Activated CD8-positive, alpha-beta memory T cell treated with anti-CD3 and anti-CD28 coated beads, Interleukin-2, amount 10 ng/mL, durations not matched to agents 7 days and 5 days (primary cell): ENCODE results near the gene CA10. TPM values are rescaled to one million over a fixed set of nuclear protein-coding genes. Genes with fewer than 3 reads are reported as not detected.

Source experiments
- ATAC-seq: fragments of 150-1000 bp; cut with Tn5 transposase; one replicate; pipeline ENCODE4 v1.10.0; 2021; ENCODE audit warnings: moderate library complexity
- CTCF ChIA-PET: fragments of 350-600 bp; sonication (Branson Sonifier 250); formaldehyde crosslinking; loops from one replicate; lab custom pipeline; 2021; ENCODE audit warnings: antibody characterized with exemption; lab: Charles Lee
- DNase-seq: peaks from one replicate; pipeline ENCODE4 v3.0.0-alpha.2; 2020
- H3K27ac Mint-ChIP-seq: one replicate; pipeline ENCODE4 v1.8.0; 2021; ENCODE audit warnings: mild to moderate bottlenecking, mixed read lengths
- H3K27me3 Mint-ChIP-seq: one replicate; pipeline ENCODE4 v1.8.0; 2021; ENCODE audit warnings: mixed read lengths
- H3K36me3 Mint-ChIP-seq: one replicate; pipeline ENCODE4 v1.8.0; 2021; ENCODE audit warnings: mild to moderate bottlenecking, mixed read lengths
- H3K4me1 Mint-ChIP-seq: one replicate; pipeline ENCODE4 v1.8.0; 2021; ENCODE audit warnings: mixed read lengths
- H3K4me3 Mint-ChIP-seq: one replicate; pipeline ENCODE4 v1.8.0; 2021; ENCODE audit warnings: mild to moderate bottlenecking, moderate library complexity, mixed read lengths
- H3K9me3 Mint-ChIP-seq: one replicate; pipeline ENCODE4 v1.8.0; 2022; ENCODE audit warnings: low read depth, mixed read lengths
- total RNA-seq, 2 experiments: library from RNA; stranded (reverse); gene quantifications; one replicate each; pipeline ENCODE4 v1.2.3, GENCODE V29; 2021

The CA10 gene
- total RNA-seq, 2 experiments from 2014 or later = 0.09 to 0.30 TPM

GRCh38 chr17:51640108-51640622 is 518.3 kb downstream of the CA10 start:
- no peaks in the 10 kb centered on the region for H3K4me1 Mint-ChIP-seq
- H3K36me3 Mint-ChIP-seq = no peaks in the 10 kb centered on the region
- no peak for ATAC-seq
- no peaks in the 10 kb centered on the region for H3K9me3 Mint-ChIP-seq
- no peak overlapping the region for H3K27ac Mint-ChIP-seq
- CTCF ChIA-PET = interaction anchor here (1.6 kb wide), 1 partner anchor 269 kb away, joined by 7 read pairs; no protein-coding TSS in a partner anchor
- DNase-seq = no peak
- peaks cover 11% of the 10 kb centered on the region for H3K27me3 Mint-ChIP-seq
- no peak overlapping the region for H3K4me3 Mint-ChIP-seq

DNA sequence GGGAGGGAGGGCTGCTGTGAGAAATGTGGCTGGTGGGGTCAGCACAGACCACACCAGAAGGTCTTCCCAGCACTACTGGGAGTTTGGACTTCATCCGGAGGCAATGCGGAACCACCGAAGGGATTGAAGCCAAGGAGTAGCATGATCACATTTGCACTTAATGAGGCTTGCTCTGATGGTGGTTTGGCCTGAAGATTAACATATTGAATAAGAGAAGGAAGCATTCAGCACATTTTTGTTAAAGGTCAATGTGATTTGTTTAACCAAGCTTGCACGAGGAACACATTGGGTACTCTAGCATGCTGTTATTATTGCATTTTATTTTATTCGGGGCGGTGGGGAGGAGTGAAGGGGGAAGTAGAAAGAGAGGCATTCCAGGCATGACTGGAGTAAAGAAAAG is 519.5 kb downstream of the CA10 start:
- no peak overlapping the region for H3K4me3 Mint-ChIP-seq
- DNase-seq (no peak), ATAC-seq (no peak)
- no peaks in the 10 kb centered on the region for H3K4me1 Mint-ChIP-seq
- no peaks in the 10 kb centered on the region for H3K9me3 Mint-ChIP-seq
- no peaks in the 10 kb centered on the region for H3K36me3 Mint-ChIP-seq
- H3K27me3 Mint-ChIP-seq = peaks cover 11% of the 10 kb centered on the region
- CTCF ChIA-PET = no interaction called here
- H3K27ac Mint-ChIP-seq = no peak overlapping the region

DNA sequence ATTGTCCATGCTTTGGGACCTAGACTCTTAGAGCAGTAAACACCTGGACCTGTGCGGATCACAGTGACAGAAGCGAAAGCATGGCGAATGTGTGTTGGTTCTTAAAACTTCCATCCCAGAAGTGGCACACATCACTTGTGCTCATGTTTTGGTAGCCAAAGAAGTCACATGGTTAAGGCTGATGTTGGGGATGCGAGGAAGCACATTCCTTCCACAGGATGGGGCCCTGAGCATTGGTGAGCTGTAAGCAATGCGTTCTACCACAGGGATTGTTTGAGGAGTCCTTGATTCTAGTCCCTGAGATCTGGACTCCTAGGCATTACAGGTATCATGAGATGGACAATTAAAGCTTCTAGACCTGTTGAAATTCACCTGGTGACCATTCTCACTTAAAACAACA is 522.2 kb downstream of the CA10 start:
- Mint-ChIP-seq H3K27me3 (peaks cover 6% of the 10 kb centered on the region), H3K9me3 (no peaks in the 10 kb centered on the region), H3K27ac (no peak overlapping the region), H3K4me1 (no peaks in the 10 kb centered on the region), H3K36me3 (no peaks in the 10 kb centered on the region), H3K4me3 (no peak overlapping the region)
- CTCF ChIA-PET = no interaction called here
- ATAC-seq = no peak
- no peak for DNase-seq

- Mint-ChIP-seq H3K4me3 (no peak overlapping the region), H3K4me1 (no peaks in the 10 kb centered on the region), H3K9me3 (no peaks in the 10 kb centered on the region), H3K27me3 (peaks cover 9% of the 10 kb centered on the region), H3K36me3 (no peaks in the 10 kb centered on the region), H3K27ac (no peak overlapping the region)
- DNase-seq (no peak), ATAC-seq (no peak)
- CTCF ChIA-PET = interaction anchor here (1.3 kb wide), 1 partner anchor 12 kb away, joined by 3 read pairs; no protein-coding TSS in a partner anchor
Observed at GRCh38 chr17:51630101-51630671, 528.3 kb downstream of the CA10 start.

DNA sequence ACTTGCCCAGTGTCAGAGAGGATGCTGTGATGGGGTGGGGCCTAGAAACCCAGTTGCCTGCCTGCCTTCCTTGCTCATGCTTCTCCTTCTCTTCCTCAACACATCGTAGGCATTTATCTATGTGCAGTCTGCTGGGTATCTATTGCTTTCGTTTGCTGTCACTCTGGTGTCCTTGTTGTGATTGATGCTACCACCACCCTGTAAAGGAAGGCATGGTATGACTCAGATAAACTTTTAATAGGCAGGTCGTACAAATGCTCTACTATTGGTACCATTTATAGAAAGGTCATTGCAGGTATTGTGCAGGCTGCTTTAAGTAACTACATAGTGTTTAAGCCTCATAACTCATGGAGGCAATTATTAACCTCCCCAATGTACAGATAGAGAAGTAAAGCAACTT is 529.3 kb downstream of the CA10 start:
- Mint-ChIP-seq H3K4me3 (no peak overlapping the region), H3K27me3 (peaks cover 9% of the 10 kb centered on the region), H3K9me3 (no peaks in the 10 kb centered on the region), H3K27ac (no peak overlapping the region), H3K4me1 (no peaks in the 10 kb centered on the region), H3K36me3 (no peaks in the 10 kb centered on the region)
- no peak for DNase-seq
- CTCF ChIA-PET = no interaction called here
- no peak for ATAC-seq

DNA sequence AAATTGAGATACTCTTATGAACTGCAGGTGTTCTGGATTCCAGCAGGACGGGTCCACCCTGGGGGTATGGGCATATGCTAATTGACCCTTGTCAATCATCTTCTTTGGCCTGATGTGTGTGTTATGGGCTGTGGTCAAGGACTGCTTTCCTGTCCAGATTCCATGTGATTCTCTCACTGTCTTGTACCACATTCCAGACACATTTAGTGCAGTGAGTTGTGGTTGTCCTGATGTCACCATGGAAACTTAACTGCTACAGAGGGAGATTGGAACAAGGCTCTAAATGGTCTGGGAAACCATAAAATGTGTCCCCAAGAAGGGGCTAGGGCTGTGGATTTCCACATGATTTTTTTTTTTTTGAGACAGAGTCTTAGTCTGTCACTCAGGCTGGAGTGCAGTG is 530.7 kb downstream of the CA10 start:
- ATAC-seq (no peak), DNase-seq (no peak)
- H3K9me3 Mint-ChIP-seq = no peaks in the 10 kb centered on the region
- no peaks in the 10 kb centered on the region for H3K36me3 Mint-ChIP-seq
- H3K27me3 Mint-ChIP-seq = peaks cover 14% of the 10 kb centered on the region
- H3K4me1 Mint-ChIP-seq = no peaks in the 10 kb centered on the region
- H3K4me3 Mint-ChIP-seq = no peak overlapping the region
- CTCF ChIA-PET = no interaction called here
- no peak overlapping the region for H3K27ac Mint-ChIP-seq

DNA sequence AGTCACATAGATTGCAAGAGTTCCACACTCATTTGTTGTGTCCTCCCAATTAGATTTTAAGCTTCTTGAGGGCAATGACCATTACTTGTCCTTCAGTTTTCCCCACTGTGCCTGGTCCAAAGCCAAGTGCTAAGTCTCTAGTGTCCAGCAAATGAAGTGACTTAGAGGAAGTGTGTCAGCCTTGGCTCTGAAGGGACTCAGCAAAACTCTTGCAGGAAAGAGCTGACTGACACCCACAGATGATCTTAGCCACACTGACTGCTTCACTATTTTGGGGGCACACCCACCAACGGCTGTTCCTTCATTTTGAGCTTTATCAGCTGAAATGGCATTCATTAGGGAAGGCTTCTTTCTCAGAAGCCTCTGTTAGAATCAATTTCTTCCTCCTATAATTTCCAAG is 540.0 kb downstream of the CA10 start:
- CTCF ChIA-PET = no interaction called here
- no peak for ATAC-seq
- Mint-ChIP-seq H3K27ac (no peak overlapping the region), H3K4me3 (no peak overlapping the region), H3K4me1 (no peaks in the 10 kb centered on the region), H3K27me3 (peaks cover 15% of the 10 kb centered on the region), H3K36me3 (no peaks in the 10 kb centered on the region), H3K9me3 (no peaks in the 10 kb centered on the region)
- no peak for DNase-seq

- no peaks in the 10 kb centered on the region for H3K9me3 Mint-ChIP-seq
- no peak for ATAC-seq
- CTCF ChIA-PET = interaction anchor here (1.0 kb wide), 1 partner anchor 12 kb away, joined by 3 read pairs; no protein-coding TSS in a partner anchor
Observed at GRCh38 chr17:51617986-51618385, 540.5 kb downstream of the CA10 start.

GRCh38 chr17:51613255-51613654 is 545.3 kb downstream of the CA10 start:
- Mint-ChIP-seq H3K9me3 (no peaks in the 10 kb centered on the region), H3K27me3 (peaks cover 4% of the 10 kb centered on the region), H3K27ac (no peak overlapping the region), H3K4me1 (no peaks in the 10 kb centered on the region), H3K4me3 (no peak overlapping the region), H3K36me3 (no peaks in the 10 kb centered on the region)
- CTCF ChIA-PET = no interaction called here
- ATAC-seq = no peak
- no peak for DNase-seq

More at GRCh38 chr17:51617986-51618385, 540.5 kb downstream of the CA10 start:
- DNase-seq = no peak
- no peak overlapping the region for H3K4me3 Mint-ChIP-seq
- no peaks in the 10 kb centered on the region for H3K4me1 Mint-ChIP-seq
- H3K27ac Mint-ChIP-seq = no peak overlapping the region
- H3K36me3 Mint-ChIP-seq = no peaks in the 10 kb centered on the region
- H3K27me3 Mint-ChIP-seq = peaks cover 15% of the 10 kb centered on the region

DNA sequence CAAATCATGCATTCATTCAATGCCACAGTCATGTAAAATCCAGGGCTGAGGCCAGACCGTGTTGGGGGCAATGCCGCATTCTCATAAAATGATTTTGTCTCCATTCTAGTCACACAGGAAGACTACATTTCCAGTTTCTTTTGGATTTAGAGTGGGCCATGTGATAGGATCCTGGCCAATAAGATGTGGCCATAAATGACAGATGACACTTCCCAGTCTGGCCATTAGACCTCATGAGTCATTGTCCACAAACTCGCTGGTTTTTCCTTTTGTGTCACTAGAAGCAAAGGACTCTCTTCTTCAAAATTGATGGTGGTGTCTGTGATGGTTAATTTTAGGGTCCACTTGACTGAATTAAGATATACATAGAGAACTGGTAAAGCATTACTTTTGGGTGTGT is 545.8 kb downstream of the CA10 start:
- Mint-ChIP-seq H3K27ac (no peak overlapping the region), H3K27me3 (no peaks in the 10 kb centered on the region), H3K36me3 (no peaks in the 10 kb centered on the region), H3K4me1 (no peaks in the 10 kb centered on the region), H3K9me3 (no peaks in the 10 kb centered on the region), H3K4me3 (no peak overlapping the region)
- DNase-seq (no peak), ATAC-seq (no peak)
- CTCF ChIA-PET = no interaction called here

DNA sequence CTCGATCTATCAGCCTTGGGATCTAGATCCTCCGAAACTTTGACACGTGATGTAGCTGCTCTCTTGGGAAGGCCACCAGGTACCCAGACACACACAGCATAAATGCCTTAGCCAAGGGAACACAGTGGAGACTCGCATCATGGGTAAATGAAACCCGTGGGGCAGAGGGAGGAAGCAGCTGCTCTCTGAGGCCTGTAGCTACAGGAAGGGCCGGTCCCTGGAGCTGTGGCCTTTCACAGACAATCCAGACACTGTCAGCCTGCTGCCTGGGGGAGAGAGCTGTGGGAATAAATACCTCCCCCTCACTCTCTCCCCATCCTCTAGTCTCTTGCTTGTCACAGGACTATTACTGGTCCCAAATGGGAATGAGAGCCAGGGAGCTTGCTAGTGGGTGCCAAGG is 546.9 kb downstream of the CA10 start:
- CTCF ChIA-PET = no interaction called here
- no peaks in the 10 kb centered on the region for H3K4me1 Mint-ChIP-seq
- H3K4me3 Mint-ChIP-seq = no peak overlapping the region
- no peaks in the 10 kb centered on the region for H3K36me3 Mint-ChIP-seq
- H3K27ac Mint-ChIP-seq = no peak overlapping the region
- H3K27me3 Mint-ChIP-seq = no peaks in the 10 kb centered on the region
- DNase-seq = no peak
- H3K9me3 Mint-ChIP-seq = no peaks in the 10 kb centered on the region
- no peak for ATAC-seq

- CTCF ChIA-PET = no interaction called here
- ATAC-seq = no peak
Observed at GRCh38 chr17:51610834-51611233, 547.7 kb downstream of the CA10 start.

DNA sequence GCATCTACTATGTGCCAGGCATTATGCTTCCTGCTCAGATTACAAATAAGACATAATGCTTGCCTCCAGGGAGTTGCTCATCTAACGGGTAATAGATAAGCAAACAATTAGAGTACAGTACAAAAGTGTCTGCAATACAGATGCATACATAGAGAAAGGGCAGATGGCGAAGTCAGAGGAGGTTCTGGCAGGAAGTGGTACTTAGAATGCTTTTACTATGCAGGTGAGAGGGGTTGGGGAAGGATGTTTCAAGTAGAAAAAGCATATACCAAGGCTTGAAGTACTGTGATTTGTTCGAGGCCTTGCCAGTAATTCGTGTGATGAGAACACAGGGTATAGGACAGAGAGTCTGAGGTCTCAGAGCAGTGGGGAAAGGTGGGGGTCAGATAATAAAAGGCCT is 548.4 kb downstream of the CA10 start:
- no peak for ATAC-seq
- CTCF ChIA-PET = no interaction called here
- Mint-ChIP-seq H3K4me3 (no peak overlapping the region), H3K27ac (no peak overlapping the region), H3K9me3 (no peaks in the 10 kb centered on the region), H3K4me1 (no peaks in the 10 kb centered on the region), H3K27me3 (no peaks in the 10 kb centered on the region), H3K36me3 (no peaks in the 10 kb centered on the region)
- DNase-seq = no peak

More at GRCh38 chr17:51610834-51611233, 547.7 kb downstream of the CA10 start:
- Mint-ChIP-seq H3K4me1 (no peaks in the 10 kb centered on the region), H3K27ac (no peak overlapping the region), H3K9me3 (no peaks in the 10 kb centered on the region), H3K36me3 (no peaks in the 10 kb centered on the region), H3K4me3 (no peak overlapping the region), H3K27me3 (no peaks in the 10 kb centered on the region)
- DNase-seq = no peak

- no peak overlapping the region for H3K27ac Mint-ChIP-seq
Observed at GRCh38 chr17:51608251-51608933, 550.1 kb downstream of the CA10 start.

More at GRCh38 chr17:51608251-51608933, 550.1 kb downstream of the CA10 start:
- ATAC-seq = no peak
- DNase-seq = no peak
- Mint-ChIP-seq H3K9me3 (no peaks in the 10 kb centered on the region), H3K36me3 (no peaks in the 10 kb centered on the region), H3K27me3 (no peaks in the 10 kb centered on the region), H3K4me3 (no peak overlapping the region), H3K4me1 (no peaks in the 10 kb centered on the region)
- CTCF ChIA-PET = no interaction called here
